Neutrophil (primary cell): ENCODE data around the gene DIP2C.
"Not testable (repeated sequence)": the region's sequence is repeated elsewhere in the genome, so short reads cannot be mapped to it uniquely, and the experiment has no call there.

Experiments
- H3K27ac ChIP-seq: fragments of 200-600 bp; sonication (generic); 2 replicates; pipeline ENCODE4 v1.5.1; 2016; ENCODE audit warnings: mild to moderate bottlenecking, moderate library complexity
- H3K27me3 ChIP-seq: fragments of 200-600 bp; sonication (generic); 2 replicates; pipeline ENCODE4 v1.6.0; 2016; ENCODE audit warnings: mild to moderate bottlenecking
- H3K36me3 ChIP-seq: fragments of 200-600 bp; sonication (generic); 2 replicates; pipeline ENCODE4 v1.5.1; 2017
- H3K4me1 ChIP-seq, 2 experiments: fragments of 200-600 bp in 1 of 2; sonication (generic) in 1 of 2; 1 replicate in 1 of 2; 2 replicates in 1 of 2; pipeline versions ENCODE4 v1.5.1 to v1.6.1; 2013 to 2016; ENCODE audit warnings: low read depth in 1 of 2, low read length in 1 of 2, mild to moderate bottlenecking in 1 of 2, moderate library complexity in 1 of 2; ENCODE audit not compliant: control insufficient read depth in 1 of 2, insufficient read depth in 1 of 2
- H3K4me3 ChIP-seq, 2 experiments: fragments of 200-600 bp in 1 of 2; sonication (generic) in 1 of 2; 1 replicate in 1 of 2; 2 replicates in 1 of 2; pipeline ENCODE4 v1.5.1; 2013 to 2016; ENCODE audit warnings: low read depth in 1 of 2, low read length in 1 of 2, mild to moderate bottlenecking in 1 of 2, moderate library complexity in 1 of 2
- H3K9me3 ChIP-seq: fragments of 200-600 bp; sonication (generic); 2 replicates; pipeline ENCODE4 v1.5.1; 2016
- TF ChIP-seq, protein P1 (sequence below): fragments of 200-600 bp; sonication (generic); IDR thresholded peaks from 2 replicates; pipeline ENCODE4 v1.5.1; 2016; ENCODE audit warnings: antibody characterized with exemption

The DIP2C gene

GRCh38 chr10:614139-614711 is 75.2 kb downstream of the DIP2C start:
- Histone ChIP-seq H3K9me3 (no peaks in the 10 kb centered on the region), H3K4me1 (no peaks in the 10 kb centered on the region), H3K27me3 (peaks cover 63% of the 10 kb centered on the region), H3K27ac (no peak overlapping the region), H3K4me3 (no peak overlapping the region), H3K36me3 (no peaks in the 10 kb centered on the region)
- TF ChIP-seq, protein P1, sequence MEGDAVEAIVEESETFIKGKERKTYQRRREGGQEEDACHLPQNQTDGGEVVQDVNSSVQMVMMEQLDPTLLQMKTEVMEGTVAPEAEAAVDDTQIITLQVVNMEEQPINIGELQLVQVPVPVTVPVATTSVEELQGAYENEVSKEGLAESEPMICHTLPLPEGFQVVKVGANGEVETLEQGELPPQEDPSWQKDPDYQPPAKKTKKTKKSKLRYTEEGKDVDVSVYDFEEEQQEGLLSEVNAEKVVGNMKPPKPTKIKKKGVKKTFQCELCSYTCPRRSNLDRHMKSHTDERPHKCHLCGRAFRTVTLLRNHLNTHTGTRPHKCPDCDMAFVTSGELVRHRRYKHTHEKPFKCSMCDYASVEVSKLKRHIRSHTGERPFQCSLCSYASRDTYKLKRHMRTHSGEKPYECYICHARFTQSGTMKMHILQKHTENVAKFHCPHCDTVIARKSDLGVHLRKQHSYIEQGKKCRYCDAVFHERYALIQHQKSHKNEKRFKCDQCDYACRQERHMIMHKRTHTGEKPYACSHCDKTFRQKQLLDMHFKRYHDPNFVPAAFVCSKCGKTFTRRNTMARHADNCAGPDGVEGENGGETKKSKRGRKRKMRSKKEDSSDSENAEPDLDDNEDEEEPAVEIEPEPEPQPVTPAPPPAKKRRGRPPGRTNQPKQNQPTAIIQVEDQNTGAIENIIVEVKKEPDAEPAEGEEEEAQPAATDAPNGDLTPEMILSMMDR = no peak

DNA sequence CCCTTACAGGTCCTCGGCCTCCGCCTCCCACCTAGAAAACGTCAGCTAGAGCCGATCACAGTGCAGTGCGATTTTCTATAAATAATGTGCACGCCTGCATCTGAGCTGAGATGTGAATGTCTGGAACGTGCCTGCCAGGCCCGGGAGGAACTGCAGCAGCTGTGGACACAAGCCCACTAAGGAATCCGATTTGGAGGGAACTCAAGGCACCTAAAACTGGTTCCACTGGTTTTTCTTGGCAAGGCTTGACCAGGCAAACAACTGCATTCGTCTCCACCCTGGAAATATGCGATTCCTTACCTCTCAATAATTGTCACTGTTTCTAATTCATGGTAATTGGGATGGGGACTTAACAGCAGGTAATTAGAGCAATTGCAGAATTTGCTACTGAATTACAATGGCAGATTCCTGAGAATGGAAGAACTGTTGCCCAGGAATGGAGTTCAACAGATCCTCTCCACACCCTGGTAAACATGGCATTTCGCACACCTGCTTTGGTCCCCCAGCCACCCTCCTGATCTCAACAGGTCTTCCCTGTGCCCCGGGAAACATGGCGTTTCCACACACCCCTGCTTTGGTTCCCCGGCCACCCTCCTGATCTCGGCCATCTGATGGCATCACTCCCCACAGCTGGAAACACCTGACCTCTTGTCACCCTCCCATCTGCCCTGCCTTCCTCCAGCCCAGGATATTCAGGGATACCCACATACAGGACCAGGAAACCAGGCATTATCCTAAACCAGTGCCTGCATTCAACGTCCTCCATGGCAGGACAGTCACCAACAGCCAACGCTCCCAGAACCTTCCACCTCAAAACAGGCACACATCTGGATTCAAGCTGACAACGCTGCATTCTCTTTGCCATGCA is 76.0 kb downstream of the DIP2C start:
- TF ChIP-seq, protein P1 = no peak
- no peaks in the 10 kb centered on the region for H3K36me3 ChIP-seq
- no peaks in the 10 kb centered on the region for H3K9me3 ChIP-seq
- peaks cover 55% of the 10 kb centered on the region for H3K27me3 ChIP-seq
- no peaks in the 10 kb centered on the region for H3K4me1 ChIP-seq
- no peak overlapping the region for H3K27ac ChIP-seq
- no peak overlapping the region for H3K4me3 ChIP-seq

DNA sequence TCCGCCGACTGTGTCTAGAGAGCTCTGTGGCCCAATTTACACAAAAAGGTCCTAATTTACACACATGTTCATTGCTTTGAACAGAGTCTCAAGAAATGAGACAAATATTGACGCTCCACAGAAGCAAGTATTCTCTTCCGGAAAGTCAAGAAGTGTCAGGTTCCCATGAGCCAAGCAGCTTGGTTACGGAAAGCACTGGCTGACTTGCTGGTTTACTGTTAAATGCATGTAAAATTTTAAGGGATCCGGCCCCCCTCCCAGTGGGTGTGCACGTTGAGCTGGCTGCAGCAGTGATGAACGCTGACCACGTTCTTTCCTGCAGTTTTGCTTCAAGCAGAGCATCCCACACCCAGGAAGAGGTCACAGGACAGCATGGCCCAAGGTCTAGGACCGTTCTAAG is 76.8 kb downstream of the DIP2C start:
- H3K9me3 ChIP-seq = no peaks in the 10 kb centered on the region
- H3K36me3 ChIP-seq = no peaks in the 10 kb centered on the region
- no peak overlapping the region for H3K27ac ChIP-seq
- H3K27me3 ChIP-seq = peaks cover 47% of the 10 kb centered on the region
- H3K4me1 ChIP-seq = no peaks in the 10 kb centered on the region
- no peak overlapping the region for H3K4me3 ChIP-seq
- TF ChIP-seq, protein P1 = no peak

DNA sequence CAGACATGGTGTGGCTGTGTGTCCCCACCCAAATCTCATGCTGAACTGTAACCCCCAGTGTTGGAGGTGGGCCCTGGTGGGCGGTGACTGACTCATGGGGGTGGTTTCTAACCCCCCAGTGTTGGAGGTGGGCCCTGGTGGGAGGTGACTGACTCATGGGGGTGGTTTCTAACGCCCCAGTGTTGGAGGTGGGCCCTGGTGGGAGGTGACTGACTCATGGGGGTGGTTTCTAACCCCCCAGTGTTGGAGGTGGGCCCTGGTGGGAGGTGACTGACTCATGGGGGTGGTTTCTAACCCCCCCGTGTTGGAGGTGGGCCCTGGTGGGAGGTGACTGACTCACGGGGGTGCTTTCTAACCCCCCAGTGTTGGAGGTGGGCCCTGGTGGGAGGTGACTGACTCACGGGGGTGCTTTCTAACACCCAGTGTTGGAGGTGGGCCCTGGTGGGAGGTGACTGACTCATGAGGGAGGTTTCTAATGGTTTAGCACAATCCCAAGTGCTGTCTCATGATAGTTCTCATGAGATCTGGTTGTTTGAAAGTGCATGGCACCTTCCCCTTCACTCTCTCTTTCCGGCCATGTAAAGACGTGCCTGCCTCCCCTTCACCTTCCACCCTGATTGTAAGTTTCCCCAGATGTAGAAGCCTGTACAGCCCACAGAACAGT is 78.7 kb downstream of the DIP2C start:
- H3K27ac ChIP-seq, H3K4me1 ChIP-seq: not testable (repeated sequence)

GRCh38 chr10:609868-610545 is 79.5 kb downstream of the DIP2C start:
- TF ChIP-seq, protein P1 = no peak
- H3K27me3 ChIP-seq = peaks cover 24% of the 10 kb centered on the region
- H3K36me3 ChIP-seq = no peaks in the 10 kb centered on the region

More for the DNA sequence above, 78.7 kb downstream of the DIP2C start:
- H3K36me3 ChIP-seq, H3K9me3 ChIP-seq, H3K4me3 ChIP-seq: not testable (repeated sequence)
- peaks cover 29% of the 10 kb centered on the region for H3K27me3 ChIP-seq

More at GRCh38 chr10:609868-610545, 79.5 kb downstream of the DIP2C start:
- Histone ChIP-seq H3K9me3 (no peaks in the 10 kb centered on the region), H3K27ac (no peak overlapping the region), H3K4me1 (no peaks in the 10 kb centered on the region), H3K4me3 (no peak overlapping the region)
